HT1080 (cell line): Measurements from ENCODE around the gene EIF4G2. TPM values are rescaled to one million over a fixed set of nuclear protein-coding genes. Genes with fewer than 3 reads are reported as not detected.

Source experiments
- DNase-seq: peaks from one replicate; pipeline ENCODE4 v3.0.0-alpha.2; 2015; ENCODE audit warnings: low read depth
- total RNA-seq: library from RNA; depleted of rRNA; stranded (reverse); fragments of >200 nt; shearing (Covaris generic); gene quantifications from 2 replicates; pipeline ENCODE4 v1.2.3, GENCODE V29; 2014

The EIF4G2 gene
- total RNA-seq, 1 experiment from 2014 or later: 804 TPM

GRCh38 chr11:10809373-10810160 is 841 bp upstream of the EIF4G2 start:
- peak; percentile 76 for DNase-seq

GRCh38 chr11:10808235-10808552 is 532 bp downstream of the EIF4G2 start:
- DNase-seq: no peak

- DNase-seq: peak; percentile 46
Observed at GRCh38 chr11:10807493-10808234, 1.1 kb downstream of the EIF4G2 start.

- DNase-seq: no peak
Observed at GRCh38 chr11:10806206-10806605, 2.5 kb downstream of the EIF4G2 start.

- DNase-seq: no peak
Observed at GRCh38 chr11:10805741-10806140, 3.0 kb downstream of the EIF4G2 start.

DNA sequence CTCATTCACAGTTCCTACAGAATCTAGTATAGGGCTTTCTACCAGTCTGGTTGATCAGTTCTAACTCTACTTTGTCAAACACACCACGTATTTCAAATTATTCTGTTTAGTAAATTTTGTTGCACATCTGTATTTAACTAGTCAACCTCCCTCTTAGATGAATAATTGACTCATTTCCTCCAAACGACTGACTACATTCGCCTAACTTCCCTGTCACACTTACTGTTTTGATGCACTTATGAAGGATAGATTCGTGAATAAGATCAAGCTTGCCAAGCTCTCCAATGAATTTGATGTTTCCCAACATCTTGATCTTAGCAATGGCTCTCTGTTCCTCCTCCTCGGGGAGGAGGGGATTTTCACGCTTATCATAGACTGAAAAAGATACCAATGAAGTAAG is 5.0 kb downstream of the EIF4G2 start:
- DNase-seq: no peak

DNA sequence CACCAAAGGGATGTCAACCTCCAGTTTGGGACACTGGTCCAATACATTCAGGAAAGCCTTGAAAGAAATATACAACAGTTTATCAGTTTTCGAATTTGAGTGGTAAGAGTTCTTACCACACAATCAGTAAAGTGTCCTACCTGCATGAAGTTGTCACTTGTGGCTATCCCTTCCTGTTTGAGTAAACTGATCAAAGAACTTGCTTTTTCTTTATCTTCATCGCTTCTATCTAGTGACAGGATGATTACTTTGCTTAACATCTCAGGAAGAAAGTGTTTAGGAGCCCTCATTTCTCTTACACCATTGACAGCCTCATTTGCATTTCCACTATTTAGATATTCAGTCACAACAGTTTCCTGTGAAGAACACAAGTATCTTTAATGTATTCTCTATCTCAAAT is 8.4 kb downstream of the EIF4G2 start:
- no peak for DNase-seq

- DNase-seq: no peak
Observed at GRCh38 chr11:10798330-10798928, 10.3 kb downstream of the EIF4G2 start.

GRCh38 chr11:10797531-10797930 is 11.2 kb downstream of the EIF4G2 start:
- DNase-seq: no peak

GRCh38 chr11:10797001-10797400 is 11.7 kb downstream of the EIF4G2 start:
- no peak for DNase-seq

DNA sequence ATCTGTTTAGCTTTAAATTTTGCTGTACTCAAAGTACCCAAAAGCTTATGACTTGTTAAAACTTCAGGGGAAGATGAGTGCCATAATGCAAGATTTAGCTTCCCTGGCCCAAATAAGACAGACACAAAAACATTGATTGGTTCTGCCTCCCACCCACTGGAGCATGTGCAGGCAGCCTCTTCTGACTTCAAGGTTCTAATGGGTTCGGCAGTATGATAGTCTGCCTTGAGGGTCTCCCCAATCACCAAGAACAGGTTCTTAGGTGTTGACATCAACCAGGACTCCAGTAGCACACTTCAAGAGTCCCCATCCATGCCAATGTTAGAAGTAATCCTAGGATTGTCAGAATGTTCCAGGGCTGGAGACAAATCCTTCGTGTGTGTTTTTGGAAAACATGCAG is 12.5 kb downstream of the EIF4G2 start:
- no peak for DNase-seq

DNA sequence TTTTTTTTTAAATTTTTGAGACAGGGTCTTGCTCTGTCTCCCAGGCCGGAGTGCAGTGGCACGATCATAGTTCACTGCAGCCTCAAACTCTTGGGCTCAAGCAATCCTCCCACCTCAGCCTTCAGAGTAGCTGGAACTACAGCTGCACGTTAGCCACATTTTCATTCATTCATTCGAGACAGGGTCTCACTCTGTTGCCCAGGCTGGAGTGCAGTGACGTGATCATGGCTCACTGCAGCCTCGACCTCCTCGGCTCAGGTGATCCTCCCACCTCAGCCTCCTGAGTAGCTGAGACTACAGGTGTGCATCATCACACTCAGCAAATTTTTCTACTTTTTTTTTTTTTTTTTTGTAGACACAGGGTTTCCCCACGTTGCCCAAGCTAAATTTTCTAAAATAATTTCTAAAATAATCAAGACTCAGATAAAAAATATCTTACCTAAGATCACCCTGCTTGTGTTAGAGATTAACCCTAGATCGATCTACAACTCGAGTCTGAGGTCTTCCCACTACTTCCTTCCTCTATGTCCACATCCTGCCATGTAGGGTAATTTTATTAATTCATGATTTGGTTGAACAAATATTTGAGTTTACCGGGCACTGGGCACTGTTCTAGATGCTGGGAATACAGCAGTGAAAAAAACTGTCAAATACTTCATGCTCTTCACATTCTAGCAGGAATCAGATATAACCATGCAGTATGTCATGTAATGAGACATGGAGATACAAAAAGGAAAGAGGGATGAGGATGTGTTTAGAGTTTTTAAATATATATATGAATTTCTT is 15.1 kb downstream of the EIF4G2 start:
- DNase-seq: no peak

DNA sequence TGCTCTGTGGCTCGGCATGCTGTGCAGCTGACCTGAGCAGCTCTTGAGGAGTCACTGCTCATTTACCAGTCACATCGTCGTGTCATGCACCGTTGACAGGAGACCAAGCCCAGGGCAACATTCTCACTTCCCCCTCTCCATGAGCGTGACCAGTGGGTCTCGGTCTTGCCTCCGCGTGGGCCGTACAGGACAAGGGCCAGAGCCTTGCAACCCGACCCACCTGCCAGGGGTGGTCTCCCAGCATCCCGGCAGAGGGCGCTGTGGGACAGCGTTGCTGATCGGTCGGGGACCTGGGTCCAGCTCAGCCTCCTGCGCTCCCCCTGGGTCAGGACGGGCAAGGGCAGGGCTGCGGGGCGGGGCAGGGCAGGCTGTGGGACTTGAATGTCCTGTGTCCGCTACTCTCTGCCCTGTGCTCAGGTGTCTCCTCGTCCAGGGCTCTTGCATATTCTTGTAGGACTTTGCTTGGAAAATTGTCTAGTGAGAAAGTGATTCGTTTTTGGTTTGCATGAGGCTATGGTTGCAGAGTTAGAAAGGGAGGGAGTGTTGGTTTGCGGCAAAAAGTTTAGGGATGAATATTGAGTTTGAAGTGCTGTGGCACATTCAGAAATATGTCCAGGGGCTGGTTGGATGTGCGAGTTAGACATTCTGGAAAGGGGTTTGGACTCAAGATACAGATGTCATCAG is 16.2 kb downstream of the EIF4G2 start:
- DNase-seq: peak; percentile 67

GRCh38 chr11:10786451-10786850 is 22.3 kb downstream of the EIF4G2 start:
- no peak for DNase-seq

GRCh38 chr11:10785146-10785474 is 23.6 kb downstream of the EIF4G2 start:
- no peak for DNase-seq

- DNase-seq: no peak
Observed at GRCh38 chr11:10784232-10785145, 24.2 kb downstream of the EIF4G2 start.

- DNase-seq: no peak
Observed at GRCh38 chr11:10780040-10780439, 28.7 kb downstream of the EIF4G2 start.

GRCh38 chr11:10779086-10779485 is 29.6 kb downstream of the EIF4G2 start:
- no peak for DNase-seq

DNA sequence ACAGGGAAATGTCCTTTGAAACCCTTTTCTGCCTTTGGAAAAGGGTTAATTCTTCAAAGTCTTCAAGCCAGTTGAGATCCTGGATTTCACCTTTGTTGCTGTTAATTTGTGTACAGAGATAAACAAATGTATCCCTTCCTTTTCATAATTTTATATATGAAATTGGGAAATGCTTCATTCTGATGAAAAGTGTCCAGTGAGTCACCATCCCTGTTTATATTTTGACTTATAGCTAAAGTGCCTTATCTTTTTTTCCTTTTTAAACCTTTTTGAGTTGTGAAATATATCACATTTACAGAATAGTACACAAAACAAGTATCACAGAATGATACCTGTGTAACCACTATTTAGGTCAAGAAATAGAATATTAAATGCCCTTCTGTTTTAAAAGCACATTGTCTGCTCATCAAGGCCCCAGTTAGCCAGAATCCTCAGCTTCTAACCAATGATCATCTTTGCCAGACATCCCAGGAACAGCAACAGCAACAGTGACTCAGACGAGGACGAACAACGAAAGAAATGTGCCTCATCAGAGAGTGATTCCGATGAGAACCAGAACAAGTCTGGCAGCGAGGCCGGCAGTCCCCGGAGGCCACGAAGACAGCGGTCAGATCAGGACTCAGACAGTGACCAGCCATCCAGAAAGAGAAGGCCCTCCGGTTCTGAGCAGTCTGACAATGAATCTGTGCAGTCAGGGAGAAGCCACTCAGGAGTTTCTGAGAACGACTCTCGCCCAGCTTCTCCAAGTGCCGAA is 30.3 kb downstream of the EIF4G2 start:
- DNase-seq: no peak
